GM23248 (cell line): Measurements from ENCODE around the gene SHROOM1.

Source experiments
- EZH2 ChIP-seq: fragments of 200-600 bp; sonication (generic); IDR thresholded peaks from 2 replicates; pipeline ENCODE4 v1.6.1; 2018; ENCODE audit warnings: antibody characterized with exemption, mild to moderate bottlenecking; ENCODE audit not compliant: insufficient read depth, poor library complexity, severe bottlenecking
- EZH2phosphoT487 ChIP-seq: fragments of 200-600 bp; sonication (generic); IDR thresholded peaks from 2 replicates; pipeline ENCODE4 v1.6.1; 2018; ENCODE audit warnings: antibody characterized with exemption, moderate library complexity, mild to moderate bottlenecking, low read depth; ENCODE audit not compliant: insufficient read depth

DNA sequence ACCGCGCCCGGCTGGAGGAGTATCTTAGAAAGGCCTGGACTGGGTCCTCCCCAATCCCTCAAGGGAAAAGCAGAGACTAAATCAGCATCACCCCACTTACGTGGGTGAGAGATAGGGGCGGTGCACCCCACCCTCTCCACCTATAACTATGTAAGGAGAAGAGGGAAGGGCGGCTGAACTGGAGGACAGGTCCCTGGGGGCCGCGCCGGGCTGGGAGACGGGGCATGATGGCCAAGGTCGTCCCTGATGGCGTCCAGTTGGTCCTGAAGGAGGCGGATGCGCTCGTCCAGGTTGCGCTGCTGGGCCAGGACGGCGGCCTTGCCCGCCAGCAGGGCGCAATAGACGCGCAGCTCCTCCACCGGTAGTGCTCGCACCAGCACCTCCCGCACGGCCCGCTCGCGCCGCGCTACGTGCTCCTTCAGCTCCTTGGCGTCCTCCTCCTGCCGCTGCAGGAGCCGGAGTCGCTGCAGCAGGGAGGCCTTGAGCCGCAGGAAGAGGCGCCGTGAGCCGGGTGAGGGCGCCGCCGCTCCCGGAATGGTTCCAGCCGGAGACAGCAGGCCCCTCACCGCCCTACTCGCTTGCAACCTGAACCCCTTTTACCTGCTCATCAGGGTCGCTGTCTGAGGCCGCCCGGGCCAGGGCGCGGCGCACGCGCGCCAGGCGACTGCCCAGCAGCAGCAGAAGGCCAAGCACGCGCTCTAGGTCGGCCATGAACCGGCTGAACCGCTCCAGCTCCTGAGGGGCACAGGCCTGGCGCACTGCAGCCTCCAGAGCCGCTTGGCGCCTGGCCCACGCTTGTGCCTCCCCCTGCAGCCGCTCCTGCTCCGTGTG is 7.6 kb downstream of the SHROOM1 start:
- TF ChIP-seq EZH2 (no peak), EZH2phosphoT487 (no peak)
